ENCODE measurements around the gene CLDND2.

DNA sequence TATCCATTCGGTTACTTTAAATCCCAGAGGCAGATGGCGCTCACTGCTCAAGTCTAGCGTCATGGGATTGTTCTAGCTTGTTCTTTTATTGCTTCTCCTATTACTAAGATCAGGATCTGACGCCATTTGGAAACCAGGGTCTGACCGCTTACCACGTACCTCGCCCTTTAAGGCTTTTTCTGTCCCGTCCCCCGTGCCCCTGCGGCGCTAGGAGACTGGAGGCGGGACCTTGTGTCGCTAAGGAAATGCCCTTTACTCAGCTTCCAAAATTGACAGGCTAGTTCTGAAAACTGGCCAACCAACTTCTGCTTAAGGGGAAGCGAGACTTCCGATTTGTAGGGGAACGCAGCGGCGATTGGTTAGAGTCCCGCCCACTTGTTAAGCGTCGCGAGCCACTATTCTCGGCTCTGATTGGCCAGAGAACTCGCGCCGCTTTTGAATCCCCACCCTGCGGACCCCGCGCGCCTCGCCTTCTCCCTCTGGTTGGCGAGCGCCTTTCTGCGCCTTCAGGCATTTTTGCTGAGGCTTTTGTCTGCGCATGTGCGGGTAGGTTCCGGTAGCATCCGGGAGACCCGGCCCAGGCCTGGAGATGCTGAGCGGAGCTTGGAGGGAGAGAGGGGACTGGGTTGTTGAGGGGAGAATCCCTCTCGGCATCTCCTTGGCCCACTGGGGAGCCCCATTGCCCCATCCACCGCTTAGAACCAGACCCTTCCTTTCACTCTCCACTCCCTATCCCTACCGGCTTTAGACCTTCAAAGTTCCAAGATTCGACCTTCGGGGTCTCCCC is 25.4 kb upstream of the CLDND2 start:
- TF ChIP-seq, protein P1, sequence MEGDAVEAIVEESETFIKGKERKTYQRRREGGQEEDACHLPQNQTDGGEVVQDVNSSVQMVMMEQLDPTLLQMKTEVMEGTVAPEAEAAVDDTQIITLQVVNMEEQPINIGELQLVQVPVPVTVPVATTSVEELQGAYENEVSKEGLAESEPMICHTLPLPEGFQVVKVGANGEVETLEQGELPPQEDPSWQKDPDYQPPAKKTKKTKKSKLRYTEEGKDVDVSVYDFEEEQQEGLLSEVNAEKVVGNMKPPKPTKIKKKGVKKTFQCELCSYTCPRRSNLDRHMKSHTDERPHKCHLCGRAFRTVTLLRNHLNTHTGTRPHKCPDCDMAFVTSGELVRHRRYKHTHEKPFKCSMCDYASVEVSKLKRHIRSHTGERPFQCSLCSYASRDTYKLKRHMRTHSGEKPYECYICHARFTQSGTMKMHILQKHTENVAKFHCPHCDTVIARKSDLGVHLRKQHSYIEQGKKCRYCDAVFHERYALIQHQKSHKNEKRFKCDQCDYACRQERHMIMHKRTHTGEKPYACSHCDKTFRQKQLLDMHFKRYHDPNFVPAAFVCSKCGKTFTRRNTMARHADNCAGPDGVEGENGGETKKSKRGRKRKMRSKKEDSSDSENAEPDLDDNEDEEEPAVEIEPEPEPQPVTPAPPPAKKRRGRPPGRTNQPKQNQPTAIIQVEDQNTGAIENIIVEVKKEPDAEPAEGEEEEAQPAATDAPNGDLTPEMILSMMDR (IDR thresholded peaks at IDR 0.05; ENCODE audit: insufficient read depth, low read depth, low read length), result no peak
- no peak for TF ChIP-seq EZH2 (IDR thresholded peaks at IDR 0.05; ENCODE audit: insufficient read depth, low read length)

Measured in astrocyte (in vitro differentiated cells and primary cell).